Right lung (tissue), 5 donors: ENCODE data around the gene GPC5. TPM values are rescaled to one million over a fixed set of nuclear protein-coding genes. Genes with fewer than 3 reads are reported as not detected.
"Not testable (repeated sequence)": the region's sequence is repeated elsewhere in the genome, so short reads cannot be mapped to it uniquely, and the experiment has no call there.

Source experiments
- DNase-seq, 2 donors: peaks; one replicate each; pipeline ENCODE4 v3.0.0-alpha.2; 2013
- polyA plus RNA-seq, 5 donors: library from polyadenylated mRNA; unstranded; fragments of 120-200 nt; gene quantifications; one replicate each; pipeline versions ENCODE4 v1.2.1 to v1.2.3, GENCODE V29; 2013; ENCODE audit warnings: inconsistent platforms in 1 of 5, low replicate concordance in 1 of 5; ENCODE audit not compliant: insufficient read length in 5 of 5, insufficient read depth in 1 of 5

GPC5 gene
- polyA plus RNA-seq, 5 donors: 9.2 to 17.3 (median 14.9) TPM

DNA sequence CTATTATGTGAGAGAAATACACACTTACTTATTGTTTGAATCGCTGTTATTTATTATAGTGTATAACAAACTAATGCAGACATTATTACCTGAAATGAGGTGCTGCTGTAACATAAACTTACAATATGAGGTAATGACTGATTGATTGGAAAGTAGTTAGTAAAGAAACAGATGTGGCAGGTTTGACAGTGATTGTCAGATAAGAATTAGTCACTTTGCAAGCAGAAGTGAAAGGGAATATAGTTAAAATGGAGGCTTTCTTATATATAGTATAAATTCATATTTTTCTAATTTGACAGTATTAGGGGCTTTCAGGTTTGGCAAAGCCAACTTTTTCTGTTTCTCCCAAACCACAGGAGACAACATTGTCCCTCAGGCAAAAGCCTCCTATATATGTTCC is 30.3 kb upstream of the GPC5 start:
- DNase-seq: no peak

- DNase-seq: no peak
Measured at GRCh38 chr13:91368676-91369440, 29.6 kb upstream of the GPC5 start.

DNA sequence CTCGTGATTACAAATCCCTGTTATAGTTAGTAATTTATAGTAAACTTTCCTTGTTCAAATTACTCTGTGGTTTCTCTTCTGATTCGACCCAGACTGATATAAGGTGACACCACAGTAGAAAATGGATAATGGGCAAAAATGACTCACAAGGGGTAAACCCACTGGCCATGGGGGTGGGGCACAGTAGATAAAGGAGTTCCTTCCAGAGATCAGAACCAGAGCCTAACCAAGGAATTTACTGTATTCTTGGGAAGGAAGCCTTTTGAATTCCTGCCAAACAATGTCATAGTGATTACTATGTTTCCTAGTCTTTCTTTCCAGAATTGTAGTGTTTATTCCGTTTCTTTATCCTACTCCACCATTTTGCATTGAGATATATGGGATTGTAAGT is 29.0 kb upstream of the GPC5 start:
- DNase-seq: no peak

DNA sequence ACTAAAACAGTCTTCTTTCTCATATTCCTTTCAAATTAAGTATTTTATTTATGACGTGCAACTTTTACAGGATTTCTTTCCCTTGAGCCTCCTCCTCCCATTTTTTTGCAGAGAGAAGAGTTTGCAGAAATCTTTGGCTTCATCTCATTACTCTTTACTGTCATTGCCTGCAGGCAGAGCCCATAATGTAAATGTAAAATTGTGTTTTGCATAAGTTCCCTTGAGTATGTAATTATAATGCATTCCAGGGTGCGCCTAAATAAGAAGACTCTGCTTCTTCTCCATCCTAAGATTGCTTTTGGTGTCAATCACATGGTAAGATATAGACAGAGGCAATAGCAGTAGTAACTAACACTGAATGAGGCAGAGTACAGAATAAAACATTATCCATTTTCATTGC is 27.9 kb upstream of the GPC5 start:
- DNase-seq: no peak

GRCh38 chr13:91372911-91373310 is 25.5 kb upstream of the GPC5 start:
- no peak for DNase-seq

DNA sequence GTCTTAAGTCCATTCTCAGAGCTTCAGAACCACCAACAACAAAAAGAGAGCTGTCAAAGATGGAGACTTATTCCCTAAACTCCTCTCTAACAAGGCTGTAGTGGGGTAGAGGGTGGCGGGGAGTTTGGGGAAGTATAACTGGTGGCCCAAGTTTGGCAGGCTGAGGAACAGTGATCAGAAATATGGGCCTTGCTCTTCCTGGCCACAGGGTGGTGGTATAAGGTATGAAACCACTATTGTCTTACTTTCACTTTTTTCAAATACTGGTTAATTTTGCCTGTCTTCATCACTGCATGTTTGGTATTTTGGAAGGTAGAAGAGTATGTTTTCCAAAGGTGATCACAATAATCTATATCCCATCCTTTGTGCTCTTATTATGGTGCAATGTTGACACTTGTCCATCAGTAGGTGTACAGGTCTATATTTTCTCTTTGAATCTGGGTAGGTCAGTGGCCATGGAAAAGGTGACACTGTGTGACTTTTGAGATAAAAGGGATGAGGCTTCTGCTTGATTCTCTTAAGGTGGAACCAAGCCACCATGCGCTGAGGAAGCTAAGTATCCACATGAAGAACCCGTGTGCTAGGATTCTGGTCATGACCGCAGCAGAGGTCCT is 23.2 kb upstream of the GPC5 start:
- no peak for DNase-seq

- DNase-seq: no peak
Measured at GRCh38 chr13:91381371-91381770, 17.1 kb upstream of the GPC5 start.

GRCh38 chr13:91383836-91384235 is 14.6 kb upstream of the GPC5 start:
- no peak for DNase-seq

DNA sequence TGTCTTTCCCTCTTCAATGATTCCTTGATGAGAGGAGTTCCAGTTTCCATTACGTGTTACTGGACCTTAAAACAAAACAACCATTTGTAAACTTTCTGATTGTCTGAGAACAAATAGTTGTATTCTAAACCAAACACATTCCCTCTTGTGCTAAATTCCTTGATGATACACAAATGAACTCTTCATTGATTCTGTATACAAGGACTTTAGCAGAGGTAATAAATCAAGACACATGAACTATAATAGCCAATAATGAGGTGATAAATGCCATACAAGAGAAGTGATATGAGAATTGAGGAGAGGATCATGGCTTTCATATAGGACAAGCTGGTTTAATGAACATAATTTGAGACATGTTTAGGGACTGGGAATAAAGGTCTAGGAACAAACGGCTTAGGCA is 13.5 kb upstream of the GPC5 start:
- DNase-seq: no peak

DNA sequence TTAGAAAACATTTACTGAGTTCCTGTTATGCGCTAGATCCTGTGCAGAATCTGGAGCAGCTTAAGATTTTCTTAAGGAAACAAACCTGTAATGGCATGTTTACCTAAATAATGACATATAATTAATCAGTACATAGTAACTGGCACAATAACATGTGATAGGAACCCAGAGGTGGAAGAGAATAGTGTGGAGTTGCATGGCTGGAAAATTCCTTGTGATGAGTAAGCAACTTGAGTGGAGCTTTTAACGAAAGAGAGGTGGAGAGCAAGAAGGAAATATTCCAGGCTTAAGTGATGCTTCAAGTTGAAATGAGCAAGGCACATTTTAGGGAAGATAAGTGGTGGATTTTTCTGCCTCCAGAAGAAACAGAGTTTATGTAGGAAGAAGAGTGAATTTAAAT is 9.2 kb upstream of the GPC5 start:
- no peak for DNase-seq

- DNase-seq: no peak
Measured at GRCh38 chr13:91397595-91397994, 826 bp upstream of the GPC5 start.

DNA sequence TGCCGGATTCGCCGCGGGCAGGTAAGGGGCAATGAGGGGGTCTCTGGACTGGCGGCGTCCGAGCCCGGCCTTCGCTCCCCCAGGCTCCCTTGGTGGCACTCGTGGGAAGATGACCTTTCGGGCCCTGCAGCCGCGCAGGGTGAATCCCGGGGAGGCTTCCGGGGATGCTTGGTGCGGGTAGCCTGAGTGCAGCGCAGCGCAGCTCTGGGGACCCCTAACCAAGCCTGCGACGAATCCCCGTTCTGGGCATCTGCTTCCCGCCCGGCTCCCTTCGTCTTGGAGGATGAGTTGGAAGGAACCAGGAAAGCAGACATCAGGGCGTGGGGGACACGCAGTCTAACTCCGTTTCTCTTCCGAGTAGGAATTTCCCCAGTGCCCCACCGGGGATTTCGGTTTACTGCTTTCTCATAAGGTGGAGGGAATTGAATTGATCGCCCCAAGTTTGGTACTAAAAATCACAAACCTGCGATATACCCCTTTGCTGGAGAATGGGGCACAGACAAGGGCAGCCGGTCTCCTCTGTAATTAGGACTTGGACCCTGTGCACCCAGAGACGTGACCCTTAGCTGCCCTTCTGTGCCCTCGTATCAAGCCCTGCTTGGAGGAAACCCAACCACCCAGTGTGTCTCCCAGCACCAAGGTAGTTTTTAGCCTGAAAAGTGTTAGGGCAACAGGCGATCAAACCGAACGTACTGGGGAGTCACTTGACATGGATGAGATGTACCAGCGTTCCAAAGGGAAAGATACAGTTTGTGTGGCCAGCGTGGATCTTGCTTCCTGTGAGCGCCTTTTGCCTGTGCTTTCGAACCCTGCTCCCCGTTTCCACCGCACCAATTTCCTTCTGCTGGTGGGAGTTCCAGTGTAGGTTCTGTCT is 1.0 kb downstream of the GPC5 start:
- DNase-seq: no peak

GRCh38 chr13:91400063-91400399 is 1.6 kb downstream of the GPC5 start:
- DNase-seq: no peak

GRCh38 chr13:91400671-91401070 is 2.2 kb downstream of the GPC5 start:
- no peak for DNase-seq

- no peak for DNase-seq
Measured at GRCh38 chr13:91401920-91402319, 3.5 kb downstream of the GPC5 start.

GRCh38 chr13:91405240-91405639 is 6.8 kb downstream of the GPC5 start:
- no peak for DNase-seq

GRCh38 chr13:91406619-91407018 is 8.2 kb downstream of the GPC5 start:
- DNase-seq: no peak

- DNase-seq: no peak
Measured at GRCh38 chr13:91408971-91409370, 10.6 kb downstream of the GPC5 start.

GRCh38 chr13:91416579-91416978 is 18.2 kb downstream of the GPC5 start:
- not testable (repeated sequence) for DNase-seq

GRCh38 chr13:91417660-91418325 is 19.4 kb downstream of the GPC5 start:
- peak in 1 of 2 donors; percentile 9 for DNase-seq

GRCh38 chr13:91426913-91427312 is 28.5 kb downstream of the GPC5 start:
- DNase-seq: no peak

DNA sequence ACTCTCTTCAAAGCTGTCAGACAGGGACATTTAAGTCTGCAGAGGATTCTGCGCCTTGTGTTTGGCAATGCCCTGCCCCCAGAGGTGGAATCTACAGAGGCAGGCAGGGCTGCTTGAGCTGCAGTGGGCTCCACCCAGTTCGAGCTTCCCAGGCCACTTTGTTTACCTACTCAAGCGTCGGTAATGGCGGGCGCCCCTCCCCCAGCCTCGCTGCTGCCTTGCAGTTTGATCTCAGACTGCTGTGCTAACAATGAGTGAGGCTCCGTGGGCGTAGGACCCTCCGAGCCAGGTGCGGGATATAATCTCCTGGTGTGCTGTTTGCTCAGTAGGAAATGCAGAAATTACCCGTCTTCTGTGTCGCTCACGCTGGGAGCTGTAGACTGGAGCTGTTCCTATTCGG is 40.3 kb downstream of the GPC5 start:
- DNase-seq: not testable (repeated sequence)
